HepG2 (cell line): ENCODE results near the gene LPIN3. TPM values are rescaled to one million over a fixed set of nuclear protein-coding genes. Genes with fewer than 3 reads are reported as not detected.

Experiments used
- ATAC-seq: fragments of 200-7000 bp; cut with Tn5 transposase; 3 replicates; pipeline ENCODE4 v1.9.1; 2020; ENCODE audit warnings: mild to moderate bottlenecking, moderate library complexity
- BruUV-seq: library from RNA; stranded (reverse); fragments of 400-500 nt; replicated peaks from 2 replicates; lab custom pipeline; 2021; lab: Mats Ljungman, UMichigan
- CTCF ChIA-PET: fragments of 300-600 bp; formaldehyde crosslinking; extraction: SDS; loops from one replicate; lab custom pipeline; 2021; ENCODE audit warnings: low total read pairs, inconsistent platforms, low intra/inter-chr PET ratio; lab: Yijun Ruan, JAX
- POLR2A ChIA-PET: fragments of 350-600 bp; sonication (Branson Sonifier 250); formaldehyde crosslinking; loops from one replicate; lab custom pipeline; 2020; ENCODE audit warnings: antibody characterized with exemption, inconsistent platforms; lab: Yijun Ruan, JAX
- DNase-seq: peaks from one replicate; pipeline ENCODE4 v3.0.0-alpha.2; 2015; ENCODE audit warnings: low spot score
- FAIRE-seq: peaks from 3 replicates; lab custom pipeline; 2011; peaks lifted over from hg19 to GRCh38; lab: Jason Lieb, UNC
- H2AFZ ChIP-seq: one replicate; pipeline ENCODE4 v1.6.1; 2011; ENCODE audit warnings: low read length, inconsistent platforms
- H3K27ac ChIP-seq: fragments of 300-600 bp; 3 replicates; pipeline ENCODE4 v1.8.0; 2011; ENCODE audit warnings: mixed run types, mild to moderate bottlenecking, mixed read lengths, low read length, inconsistent platforms; ENCODE audit not compliant: insufficient read depth; ENCODE audit errors: extremely low read length
- H3K27me3 ChIP-seq, 2 experiments: fragments of 200-600 bp in 1 of 2; 2 replicates in 1 of 2; 3 replicates in 1 of 2; pipeline versions ENCODE4 v1.6.0 to v1.8.0; 2011; ENCODE audit warnings: low read length in 2 of 2, mild to moderate bottlenecking in 2 of 2, moderate library complexity in 2 of 2, inconsistent platforms in 1 of 2; ENCODE audit not compliant: insufficient read depth in 2 of 2, control insufficient read depth in 1 of 2
- H3K36me3 ChIP-seq, 2 experiments: fragments of 200-600 bp in 1 of 2; replicated peaks in 1 of 2; 2 replicates in 1 of 2; 3 replicates in 1 of 2; pipeline versions ENCODE4 v1.5.1 to v1.8.0; 2011; ENCODE audit warnings: low read length in 2 of 2, inconsistent platforms in 1 of 2; ENCODE audit not compliant: insufficient read depth in 2 of 2, control insufficient read depth in 1 of 2
- H3K4me1 ChIP-seq: 2 replicates; pipeline ENCODE4 v1.5.1; 2012; ENCODE audit warnings: low read length, inconsistent platforms; ENCODE audit not compliant: insufficient read depth
- H3K4me2 ChIP-seq: 2 replicates; pipeline ENCODE4 v1.6.0; 2011; ENCODE audit warnings: low read depth, low read length, inconsistent platforms
- H3K4me3 ChIP-seq, 3 experiments: fragments of 200-600 bp in 1 of 3; sonication (generic), shearing (Covaris generic) in 1 of 3; replicated peaks in 1 of 3; 2 replicates each; pipeline ENCODE4 v1.5.1; 2011 to 2016; ENCODE audit warnings: low read length in 3 of 3, inconsistent platforms in 2 of 3, low read depth in 2 of 3, mild to moderate bottlenecking in 2 of 3, control low read depth in 1 of 3, mixed read lengths in 1 of 3; ENCODE audit not compliant: insufficient read depth in 1 of 3
- H3K79me2 ChIP-seq: one replicate; pipeline ENCODE4 v1.6.1; 2011; ENCODE audit warnings: low read length, inconsistent platforms; ENCODE audit not compliant: insufficient read depth
- H3K9ac ChIP-seq: 2 replicates; pipeline ENCODE4 v1.6.0; 2011; ENCODE audit warnings: mild to moderate bottlenecking, low read depth, low read length, inconsistent platforms; ENCODE audit not compliant: insufficient read depth
- H3K9me3 ChIP-seq: 2 replicates; pipeline ENCODE4 v1.5.1; 2012; ENCODE audit warnings: mild to moderate bottlenecking, low read length
- H4K20me1 ChIP-seq: 2 replicates; pipeline ENCODE4 v1.6.0; 2011; ENCODE audit warnings: inconsistent platforms, mild to moderate bottlenecking, low read length, moderate library complexity; ENCODE audit not compliant: insufficient read depth
- ARHGAP35 ChIP-seq: sonication (generic); formaldehyde crosslinking; IDR thresholded peaks from 2 replicates; pipeline ENCODE4 v1.9.0; 2022; ENCODE audit warnings: mild to moderate bottlenecking, inconsistent platforms, moderate library complexity, missing genetic modification reagents, borderline replicate concordance
- FOXK1 ChIP-seq: sonication (generic); formaldehyde crosslinking; IDR thresholded peaks from 2 replicates; pipeline ENCODE4 v1.4.0; 2020; ENCODE audit warnings: low read depth, missing genetic modification reagents, borderline replicate concordance
- FOXK2 ChIP-seq: fragments of 450-650 bp; IDR thresholded peaks from 2 replicates; pipeline ENCODE4 v1.6.1; 2016
- GMEB2 ChIP-seq: IDR thresholded peaks from 2 replicates; pipeline ENCODE4 v1.6.1; 2016; ENCODE audit warnings: missing biosample characterization, missing genetic modification reagents, low read depth
- KAT8 ChIP-seq: IDR thresholded peaks from 2 replicates; pipeline ENCODE4 v1.6.1; 2016; ENCODE audit warnings: missing genetic modification reagents, missing compliant biosample characterization
- MNT ChIP-seq: fragments of 450-650 bp; IDR thresholded peaks from 2 replicates; pipeline ENCODE4 v1.6.1; 2016
- NFKB2 ChIP-seq: sonication (generic); formaldehyde crosslinking; IDR thresholded peaks from 2 replicates; pipeline ENCODE4 v1.4.0; 2020; ENCODE audit warnings: missing genetic modification reagents, borderline replicate concordance
- ZNF143 ChIP-seq: sonication (generic); formaldehyde crosslinking; IDR thresholded peaks from 2 replicates; pipeline ENCODE4 v1.4.0; 2020; ENCODE audit warnings: missing genetic modification reagents
- ZNF24 ChIP-seq: fragments of 450-650 bp; IDR thresholded peaks from 2 replicates; pipeline ENCODE4 v1.6.1; 2017; ENCODE audit warnings: antibody characterized with exemption, mild to moderate bottlenecking
- ZNF382 ChIP-seq: sonication (generic); formaldehyde crosslinking; IDR thresholded peaks from 2 replicates; pipeline ENCODE4 v1.5.0; 2020; ENCODE audit warnings: missing genetic modification reagents, mild to moderate bottlenecking, borderline replicate concordance
- ZNF558 ChIP-seq: sonication (generic); formaldehyde crosslinking; IDR thresholded peaks from 2 replicates; pipeline ENCODE4 v1.9.0; 2022; ENCODE audit warnings: mild to moderate bottlenecking, missing genetic modification reagents, borderline replicate concordance
- WGBS: methylation state at CpG from one replicate; pipeline ENCODE4 v1.1.6; 2017; ENCODE audit warnings: low lambda C conversion rate; 5-methylcytosine and 5-hydroxymethylcytosine counted together
- in situ Hi-C: cut with HindIII; loops from 2 replicates; pipeline ENCODE4 v1.10.0; 2017; ENCODE audit warnings: low pct_unique_long_range_greater_than_20kb; ENCODE audit not compliant: extremely low pct_ligation_motif_present
- intact Hi-C: fragments of 100-400 bp; cut with micrococcal nuclease; formaldehyde crosslinking; loops from one replicate; pipeline ENCODE4 v1.10.0; 2022; ENCODE audit not compliant: unreplicated experiment
- polyA plus RNA-seq, 8 experiments: library from polyadenylated mRNA; depleted of rRNA in 3 of 8; stranded (reverse) in 7 of 8; unstranded in 1 of 8; fragments of >200 nt; fragmentation: Illumina TruSeq in 4 of 8; extraction: Trizol in 4 of 8; gene quantifications; 2 replicates each; pipeline versions ENCODE4 v1.2.1 to v1.2.3, GENCODE V29; 2011 to 2016; ENCODE audit warnings: low read depth in 4 of 8, missing spikeins in 1 of 8, mixed read lengths in 1 of 8; ENCODE audit not compliant: insufficient read depth in 1 of 8
- total RNA-seq, 5 experiments: library from RNA; depleted of rRNA; stranded (reverse); fragments of >200 nt; fragmentation: Illumina TruSeq; extraction: Trizol; gene quantifications; 2 replicates each; pipeline ENCODE4 v1.2.3, GENCODE V29; 2016; ENCODE audit warnings: low read depth in 1 of 5
- TF ChIP-seq, protein P1 (sequence below): sonication (generic); formaldehyde crosslinking; IDR thresholded peaks from 2 replicates; pipeline ENCODE4 v1.9.0; 2021; ENCODE audit warnings: missing genetic modification reagents, mild to moderate bottlenecking, borderline replicate concordance
- TF ChIP-seq, protein P2 (sequence below): sonication (generic); formaldehyde crosslinking; IDR thresholded peaks from 2 replicates; pipeline ENCODE4 v1.4.0; 2020; ENCODE audit warnings: missing genetic modification reagents, borderline replicate concordance
- TF ChIP-seq, protein P3 (sequence below): sonication (generic); formaldehyde crosslinking; IDR thresholded peaks from 2 replicates; pipeline ENCODE4 v1.4.0; 2020; ENCODE audit warnings: missing genetic modification reagents, mild to moderate bottlenecking, borderline replicate concordance

The LPIN3 gene
- total and polyA plus RNA-seq, 2 of the 13 experiments (the other 11 are each of a cell fraction or from before 2014, with no cell fraction given): 14.2 to 28.6 TPM

- H4K20me1 ChIP-seq: 0 out of 2 replicates have a peak, but pooled peaks cover 4% of the 10 kb centered on the region
- H3K27ac ChIP-seq: no peak overlapping the region
- ATAC-seq (no peak), FAIRE-seq (no peak), DNase-seq (no peak)
- no peak overlapping the region for H3K4me2 ChIP-seq
- H3K4me1 ChIP-seq: no peaks in the 10 kb centered on the region
- H3K9ac ChIP-seq: no peak overlapping the region
- H3K9me3 ChIP-seq: no peaks in the 10 kb centered on the region
- H3K36me3 ChIP-seq: peaks cover 8 to 21% of the 10 kb centered on the region in 2 experiments; a peak in 3 of 5 replicates
- in situ Hi-C loops: no loop called here
- BruUV-seq: no TSS peak
- H3K79me2 ChIP-seq: no peaks in the 10 kb centered on the region
- no peak overlapping the region for H3K4me3 ChIP-seq
- H3K27me3 ChIP-seq: no peaks in the 10 kb centered on the region
- WGBS: 93% methylated on average over 2 of the region's 2 CpGs
- CTCF ChIA-PET: no interaction called here
- intact Hi-C loops: no loop called here
- POLR2A ChIA-PET: interaction anchor here (1.8 kb wide), 1 partner anchor 9 kb away, joined by 6 read pairs; no protein-coding TSS in a partner anchor
- H2AFZ ChIP-seq: no peak overlapping the region
- no peak for TF ChIP-seq FOXK2
- TF ChIP-seq, protein P1, sequence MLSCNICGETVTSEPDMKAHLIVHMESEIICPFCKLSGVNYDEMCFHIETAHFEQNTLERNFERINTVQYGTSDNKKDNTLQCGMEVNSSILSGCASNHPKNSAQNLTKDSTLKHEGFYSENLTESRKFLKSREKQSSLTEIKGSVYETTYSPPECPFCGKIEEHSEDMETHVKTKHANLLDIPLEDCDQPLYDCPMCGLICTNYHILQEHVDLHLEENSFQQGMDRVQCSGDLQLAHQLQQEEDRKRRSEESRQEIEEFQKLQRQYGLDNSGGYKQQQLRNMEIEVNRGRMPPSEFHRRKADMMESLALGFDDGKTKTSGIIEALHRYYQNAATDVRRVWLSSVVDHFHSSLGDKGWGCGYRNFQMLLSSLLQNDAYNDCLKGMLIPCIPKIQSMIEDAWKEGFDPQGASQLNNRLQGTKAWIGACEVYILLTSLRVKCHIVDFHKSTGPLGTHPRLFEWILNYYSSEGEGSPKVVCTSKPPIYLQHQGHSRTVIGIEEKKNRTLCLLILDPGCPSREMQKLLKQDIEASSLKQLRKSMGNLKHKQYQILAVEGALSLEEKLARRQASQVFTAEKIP (CRISPR knock-in tag): no peak
- no peak for TF ChIP-seq ZNF143 (CRISPR knock-in tag)
- no peak for TF ChIP-seq MNT
- no peak for TF ChIP-seq ZNF382 (CRISPR knock-in tag)
- no peak for TF ChIP-seq ARHGAP35 (CRISPR knock-in tag)
- TF ChIP-seq FOXK1 (CRISPR knock-in tag): no peak
- TF ChIP-seq, protein P2, sequence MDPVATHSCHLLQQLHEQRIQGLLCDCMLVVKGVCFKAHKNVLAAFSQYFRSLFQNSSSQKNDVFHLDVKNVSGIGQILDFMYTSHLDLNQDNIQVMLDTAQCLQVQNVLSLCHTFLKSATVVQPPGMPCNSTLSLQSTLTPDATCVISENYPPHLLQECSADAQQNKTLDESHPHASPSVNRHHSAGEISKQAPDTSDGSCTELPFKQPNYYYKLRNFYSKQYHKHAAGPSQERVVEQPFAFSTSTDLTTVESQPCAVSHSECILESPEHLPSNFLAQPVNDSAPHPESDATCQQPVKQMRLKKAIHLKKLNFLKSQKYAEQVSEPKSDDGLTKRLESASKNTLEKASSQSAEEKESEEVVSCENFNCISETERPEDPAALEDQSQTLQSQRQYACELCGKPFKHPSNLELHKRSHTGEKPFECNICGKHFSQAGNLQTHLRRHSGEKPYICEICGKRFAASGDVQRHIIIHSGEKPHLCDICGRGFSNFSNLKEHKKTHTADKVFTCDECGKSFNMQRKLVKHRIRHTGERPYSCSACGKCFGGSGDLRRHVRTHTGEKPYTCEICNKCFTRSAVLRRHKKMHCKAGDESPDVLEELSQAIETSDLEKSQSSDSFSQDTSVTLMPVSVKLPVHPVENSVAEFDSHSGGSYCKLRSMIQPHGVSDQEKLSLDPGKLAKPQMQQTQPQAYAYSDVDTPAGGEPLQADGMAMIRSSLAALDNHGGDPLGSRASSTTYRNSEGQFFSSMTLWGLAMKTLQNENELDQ (CRISPR knock-in tag): no peak
- TF ChIP-seq, protein P3, sequence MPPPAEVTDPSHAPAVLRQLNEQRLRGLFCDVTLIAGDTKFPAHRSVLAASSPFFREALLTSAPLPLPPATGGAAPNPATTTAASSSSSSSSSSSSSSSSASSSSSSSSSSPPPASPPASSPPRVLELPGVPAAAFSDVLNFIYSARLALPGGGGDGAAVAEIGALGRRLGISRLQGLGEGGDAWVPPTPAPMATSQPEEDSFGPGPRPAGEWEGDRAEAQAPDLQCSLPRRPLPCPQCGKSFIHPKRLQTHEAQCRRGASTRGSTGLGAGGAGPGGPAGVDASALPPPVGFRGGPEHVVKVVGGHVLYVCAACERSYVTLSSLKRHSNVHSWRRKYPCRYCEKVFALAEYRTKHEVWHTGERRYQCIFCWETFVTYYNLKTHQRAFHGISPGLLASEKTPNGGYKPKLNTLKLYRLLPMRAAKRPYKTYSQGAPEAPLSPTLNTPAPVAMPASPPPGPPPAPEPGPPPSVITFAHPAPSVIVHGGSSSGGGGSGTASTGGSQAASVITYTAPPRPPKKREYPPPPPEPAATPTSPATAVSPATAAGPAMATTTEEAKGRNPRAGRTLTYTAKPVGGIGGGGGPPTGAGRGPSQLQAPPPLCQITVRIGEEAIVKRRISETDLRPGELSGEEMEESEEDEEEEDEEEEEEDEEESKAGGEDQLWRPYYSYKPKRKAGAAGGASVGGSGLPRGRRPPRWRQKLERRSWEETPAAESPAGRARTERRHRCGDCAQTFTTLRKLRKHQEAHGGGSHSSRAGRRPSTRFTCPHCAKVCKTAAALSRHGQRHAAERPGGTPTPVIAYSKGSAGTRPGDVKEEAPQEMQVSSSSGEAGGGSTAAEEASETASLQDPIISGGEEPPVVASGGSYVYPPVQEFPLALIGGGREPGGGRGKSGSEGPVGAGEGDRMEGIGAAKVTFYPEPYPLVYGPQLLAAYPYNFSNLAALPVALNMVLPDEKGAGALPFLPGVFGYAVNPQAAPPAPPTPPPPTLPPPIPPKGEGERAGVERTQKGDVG (CRISPR knock-in tag): no peak
- no peak for TF ChIP-seq KAT8 (CRISPR knock-in tag)
- TF ChIP-seq ZNF558: no peak
- TF ChIP-seq GMEB2: no peak
- no peak for TF ChIP-seq NFKB2 (CRISPR knock-in tag)
- no peak for TF ChIP-seq ZNF24
These were observed 8.6 kb downstream of the LPIN3 start for GRCh38 chr20:41349266-41349665.
